ENCODE data around the gene SEZ6L2.

Gene SEZ6L2

DNA sequence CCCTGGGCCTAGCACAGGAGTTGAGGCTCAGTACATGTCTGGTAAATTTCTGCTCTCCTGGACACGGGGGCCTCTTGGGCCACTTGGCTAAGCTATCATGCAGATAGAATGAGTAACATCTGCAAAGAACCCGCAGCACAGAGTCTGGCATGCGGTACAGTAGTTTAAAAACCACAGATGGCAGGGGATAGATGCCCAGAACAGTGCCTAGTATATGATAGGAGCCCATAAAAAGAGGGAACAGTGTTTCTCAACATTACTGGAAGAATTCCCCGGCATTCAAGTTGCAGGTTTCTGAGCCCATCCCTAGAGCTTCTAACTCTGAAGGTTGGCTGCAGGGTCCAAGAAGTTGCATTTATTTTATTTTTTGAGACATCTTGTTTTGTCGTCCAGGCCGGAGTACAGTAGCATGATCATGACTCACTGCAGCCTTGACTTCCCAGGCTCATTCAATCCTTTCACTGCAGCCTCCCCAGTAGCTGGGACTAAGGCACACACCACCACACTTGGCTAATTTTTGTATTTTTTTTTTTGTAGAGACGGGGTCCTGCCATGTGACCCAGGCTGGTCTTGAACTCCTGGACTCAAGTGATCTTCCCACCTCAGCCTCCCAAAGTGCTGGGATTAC, 42.1 kb downstream of the SEZ6L2 start:
- Histone ChIP-seq H3K27ac (ENCODE audit: low read depth, low read length) (no peak overlapping the region), H3K4me3 (ENCODE audit: low read length) (no peak overlapping the region), H3K4me1 (ENCODE audit: control insufficient read depth, insufficient read depth, low read length) (peaks cover 2% of the 10 kb centered on the region), H3K36me3 (ENCODE audit: control insufficient read depth, insufficient read depth, low read length) (peaks cover 24% of the 10 kb centered on the region), H3K9ac (ENCODE audit: low read length) (no peak overlapping the region), H3K27me3 (ENCODE audit: control insufficient read depth, insufficient read depth, low read length) (no peaks in the 10 kb centered on the region)

DNA sequence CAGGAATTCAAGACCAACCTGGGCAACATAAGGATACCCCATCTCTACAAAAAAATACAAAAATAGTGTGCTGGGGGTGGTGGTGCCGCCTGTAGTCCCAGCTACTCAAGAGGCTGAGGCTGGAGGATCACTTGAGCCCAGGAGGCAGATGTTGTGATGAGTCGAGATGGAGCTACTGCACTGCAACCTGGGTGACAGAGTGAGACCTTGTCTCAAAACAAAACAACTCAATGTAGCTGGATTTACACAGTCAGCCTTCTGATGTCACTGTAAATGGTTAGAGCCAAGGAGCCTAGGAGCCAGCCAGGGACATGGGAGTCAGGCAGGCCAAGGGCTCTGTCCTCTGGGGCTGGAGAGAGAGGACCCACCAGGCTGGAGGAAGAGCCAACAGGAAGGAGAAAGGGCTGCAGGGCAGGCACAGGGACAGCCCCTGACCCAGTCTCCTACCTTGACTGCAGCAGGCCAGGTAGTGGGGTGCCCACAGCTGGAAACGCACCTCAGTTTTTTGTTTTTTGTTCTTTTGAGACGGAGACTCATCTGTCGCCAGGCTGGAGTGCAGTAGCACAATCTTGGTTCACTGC, 44.7 kb downstream of the SEZ6L2 start:
- H3K27ac ChIP-seq (ENCODE audit: low read depth, low read length) = no peak overlapping the region
- H3K4me3 ChIP-seq (ENCODE audit: low read length) = no peak overlapping the region
- H3K27me3 ChIP-seq (ENCODE audit: control insufficient read depth, insufficient read depth, low read length) = no peaks in the 10 kb centered on the region
- no peak overlapping the region for H3K9ac ChIP-seq (ENCODE audit: low read length)
- peaks cover 11% of the 10 kb centered on the region for H3K36me3 ChIP-seq (ENCODE audit: control insufficient read depth, insufficient read depth, low read length)
- no peaks in the 10 kb centered on the region for H3K4me1 ChIP-seq (ENCODE audit: control insufficient read depth, insufficient read depth, low read length)

DNA sequence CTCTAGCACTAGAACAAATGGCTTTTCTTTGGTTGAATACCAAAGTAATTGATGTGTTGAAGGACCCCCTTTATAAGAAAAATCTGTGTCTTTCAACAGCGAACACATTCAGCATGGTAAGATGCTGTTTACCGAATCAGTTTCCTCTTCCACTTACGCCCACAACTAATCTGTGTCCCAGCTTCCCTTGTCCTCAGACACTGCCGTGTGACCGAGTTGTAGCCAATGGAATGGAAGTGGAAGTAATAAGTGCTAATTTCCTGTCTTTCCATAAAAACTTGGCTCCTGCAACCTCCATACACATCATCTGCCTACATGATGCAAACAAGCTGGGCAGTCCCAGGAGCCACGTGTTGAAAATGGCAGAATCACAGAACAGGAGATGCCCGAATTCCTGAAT, 46.7 kb downstream of the SEZ6L2 start:
- Histone ChIP-seq H3K4me3 (ENCODE audit: low read length) (no peak overlapping the region), H3K9ac (ENCODE audit: low read length) (no peak overlapping the region), H3K4me1 (ENCODE audit: control insufficient read depth, insufficient read depth, low read length) (no peaks in the 10 kb centered on the region), H3K36me3 (ENCODE audit: control insufficient read depth, insufficient read depth, low read length) (peaks cover 3% of the 10 kb centered on the region), H3K27me3 (ENCODE audit: control insufficient read depth, insufficient read depth, low read length) (no peaks in the 10 kb centered on the region), H3K27ac (ENCODE audit: low read depth, low read length) (no peak overlapping the region)

DNA sequence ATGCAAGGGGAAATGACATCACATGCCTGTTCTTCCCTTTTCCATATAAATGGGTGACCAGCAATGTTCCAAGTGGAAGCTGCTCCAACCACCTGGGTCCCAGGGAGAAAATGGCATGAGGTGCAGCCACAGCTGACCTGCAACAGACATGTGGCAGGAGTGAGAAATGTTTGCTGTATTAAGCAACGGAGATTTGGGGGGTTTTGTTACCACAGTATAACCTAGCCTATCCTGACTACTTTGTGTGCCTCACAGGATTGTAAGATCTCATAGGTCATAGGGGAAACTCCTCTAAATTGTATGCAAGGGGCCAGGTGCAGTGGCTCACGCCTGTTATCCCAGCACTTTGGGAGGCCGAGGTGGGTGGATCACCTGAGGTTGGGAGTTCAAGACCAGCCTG, 48.4 kb downstream of the SEZ6L2 start:
- H3K36me3 ChIP-seq (ENCODE audit: control insufficient read depth, insufficient read depth, low read length) = peaks cover 15% of the 10 kb centered on the region
- H3K4me1 ChIP-seq (ENCODE audit: control insufficient read depth, insufficient read depth, low read length) = no peaks in the 10 kb centered on the region
- H3K27me3 ChIP-seq (ENCODE audit: control insufficient read depth, insufficient read depth, low read length) = no peaks in the 10 kb centered on the region
- H3K27ac ChIP-seq (ENCODE audit: low read depth, low read length) = no peak overlapping the region
- no peak overlapping the region for H3K9ac ChIP-seq (ENCODE audit: low read length)
- H3K4me3 ChIP-seq (ENCODE audit: low read length) = no peak overlapping the region

DNA sequence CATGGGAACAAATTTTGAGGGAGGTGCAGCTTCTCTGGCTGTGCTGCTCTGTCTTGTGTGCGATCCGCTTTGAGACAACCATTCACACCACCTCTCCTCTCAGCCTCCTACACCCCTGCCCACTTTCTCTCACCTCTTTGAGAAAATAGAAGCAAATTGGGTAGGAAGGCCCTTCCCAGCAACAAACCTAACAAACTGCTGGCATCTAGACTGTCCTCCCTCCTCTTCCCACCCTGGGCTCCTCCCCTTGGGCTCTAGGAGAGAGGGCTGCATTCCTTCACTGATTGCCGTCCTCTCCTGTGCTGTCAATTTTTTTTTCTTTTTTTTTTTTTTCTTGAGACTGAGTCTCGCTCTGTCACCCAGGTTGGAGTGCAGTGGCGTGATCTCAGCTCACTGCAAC, 49.8 kb downstream of the SEZ6L2 start:
- no peak overlapping the region for H3K27ac ChIP-seq (ENCODE audit: low read depth, low read length)
- no peaks in the 10 kb centered on the region for H3K27me3 ChIP-seq (ENCODE audit: control insufficient read depth, insufficient read depth, low read length)
- no peak overlapping the region for H3K9ac ChIP-seq (ENCODE audit: low read length)
- peaks cover 29% of the 10 kb centered on the region for H3K36me3 ChIP-seq (ENCODE audit: control insufficient read depth, insufficient read depth, low read length)
- no peaks in the 10 kb centered on the region for H3K4me1 ChIP-seq (ENCODE audit: control insufficient read depth, insufficient read depth, low read length)
- H3K4me3 ChIP-seq (ENCODE audit: low read length) = no peak overlapping the region

DNA sequence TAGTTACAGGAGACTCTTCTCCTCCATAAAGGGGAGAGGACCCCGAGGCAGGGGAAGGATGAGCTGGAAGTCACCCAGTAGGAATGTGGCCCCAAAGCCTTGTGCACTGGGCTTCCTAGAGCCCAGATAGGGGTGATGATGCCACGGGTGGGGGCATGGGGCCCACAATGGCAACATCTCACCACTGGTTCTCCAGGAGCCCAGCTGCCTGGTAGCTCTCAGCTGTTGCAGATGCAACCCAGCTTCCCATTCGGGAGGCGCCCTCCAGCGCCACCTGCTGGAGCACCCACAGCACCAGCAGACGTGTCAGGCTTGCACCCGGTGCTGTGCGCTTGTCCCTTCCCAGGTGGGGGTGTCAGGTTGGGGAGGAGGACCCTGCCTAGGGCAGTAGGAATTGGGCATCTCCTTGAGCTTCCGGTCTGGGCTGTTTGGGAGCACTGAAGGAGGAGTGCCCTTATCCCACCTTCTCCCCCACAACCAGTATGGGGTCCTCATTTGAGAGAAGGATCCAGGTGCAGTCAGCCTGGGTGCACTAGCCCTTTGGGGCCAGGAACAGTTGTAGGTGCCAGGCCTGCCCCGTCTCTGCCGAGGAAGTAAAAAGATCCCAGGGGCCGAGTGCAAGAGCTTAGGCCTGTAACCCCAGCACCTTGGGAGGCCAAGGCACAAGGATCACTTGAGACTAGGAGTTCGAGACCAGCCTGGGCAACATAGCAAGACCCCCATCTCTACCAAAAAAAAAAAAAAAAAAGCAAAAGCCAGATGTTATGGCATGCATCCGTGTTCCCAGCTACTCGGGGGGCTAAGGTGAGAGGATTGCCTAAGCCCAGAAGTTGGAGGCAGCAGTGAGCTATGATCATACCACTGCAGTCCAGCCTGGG, 50.7 kb downstream of the SEZ6L2 start:
- Histone ChIP-seq H3K27me3 (ENCODE audit: control insufficient read depth, insufficient read depth, low read length) (no peaks in the 10 kb centered on the region), H3K9ac (ENCODE audit: low read length) (no peak overlapping the region), H3K4me1 (ENCODE audit: control insufficient read depth, insufficient read depth, low read length) (no peaks in the 10 kb centered on the region), H3K4me3 (ENCODE audit: low read length) (no peak overlapping the region), H3K36me3 (ENCODE audit: control insufficient read depth, insufficient read depth, low read length) (peaks cover 33% of the 10 kb centered on the region), H3K27ac (ENCODE audit: low read depth, low read length) (peak overlapping the region; percentile 14)

DNA sequence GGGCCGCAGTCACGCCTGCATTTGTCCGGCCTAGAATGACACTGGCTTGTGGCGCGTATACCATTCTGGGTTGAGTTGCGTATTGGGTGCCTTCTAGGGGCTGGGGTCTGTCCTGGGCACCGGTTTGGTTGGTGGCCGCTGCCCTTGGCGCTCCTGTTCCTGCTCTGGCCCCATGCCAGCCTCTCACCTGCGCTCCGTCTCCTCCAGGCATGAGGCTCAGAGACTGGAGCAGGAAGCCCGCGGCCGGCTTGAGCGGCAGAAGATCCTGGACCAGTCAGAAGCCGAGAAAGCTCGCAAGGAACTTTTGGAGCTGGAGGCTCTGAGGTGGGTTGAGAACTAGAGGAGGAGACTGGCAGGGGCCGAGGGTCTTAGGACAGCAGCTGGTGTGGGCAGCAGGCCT, 53.7 kb downstream of the SEZ6L2 start:
- Histone ChIP-seq H3K27me3 (ENCODE audit: control insufficient read depth, insufficient read depth, low read length) (no peaks in the 10 kb centered on the region), H3K9ac (ENCODE audit: low read length) (no peak overlapping the region), H3K36me3 (ENCODE audit: control insufficient read depth, insufficient read depth, low read length) (peaks cover 43% of the 10 kb centered on the region), H3K27ac (ENCODE audit: low read depth, low read length) (no peak overlapping the region), H3K4me3 (ENCODE audit: low read length) (no peak overlapping the region), H3K4me1 (ENCODE audit: control insufficient read depth, insufficient read depth, low read length) (no peaks in the 10 kb centered on the region)

DNA sequence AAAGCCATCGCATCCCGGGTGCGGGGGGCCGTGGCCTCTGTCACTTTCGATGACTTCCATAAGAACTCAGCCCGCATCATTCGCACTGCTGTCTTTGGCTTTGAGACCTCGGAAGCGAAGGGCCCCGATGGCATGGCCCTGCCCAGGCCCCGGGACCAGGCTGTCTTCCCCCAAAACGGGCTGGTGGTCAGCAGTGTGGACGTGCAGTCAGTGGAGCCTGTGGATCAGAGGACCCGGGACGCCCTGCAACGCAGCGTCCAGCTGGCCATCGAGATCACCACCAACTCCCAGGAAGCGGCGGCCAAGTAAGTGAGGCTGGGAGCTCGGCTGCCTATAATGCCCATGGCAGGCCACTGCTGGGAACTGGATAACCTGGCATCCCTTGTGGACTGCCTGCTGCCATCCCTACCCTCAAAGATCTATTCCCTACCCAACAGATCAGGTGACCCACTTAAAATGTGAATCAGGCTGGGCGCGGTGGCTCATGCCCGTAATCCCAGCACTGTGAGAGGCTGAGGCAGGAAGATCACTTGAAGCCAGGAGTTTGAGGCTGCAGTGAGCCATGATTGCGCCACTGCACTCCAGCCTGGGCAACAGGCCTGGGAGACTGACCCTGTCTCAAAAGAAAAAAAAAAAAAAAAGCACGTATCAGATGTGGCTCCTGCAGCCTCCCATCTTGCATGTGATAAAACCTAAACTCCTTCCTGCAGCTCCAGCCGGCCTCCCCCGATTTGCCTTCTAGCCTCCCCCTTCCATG, 54.6 kb downstream of the SEZ6L2 start:
- Histone ChIP-seq H3K36me3 (ENCODE audit: control insufficient read depth, insufficient read depth, low read length) (peaks cover 50% of the 10 kb centered on the region), H3K27ac (ENCODE audit: low read depth, low read length) (peak overlapping the region; percentile 10), H3K27me3 (ENCODE audit: control insufficient read depth, insufficient read depth, low read length) (no peaks in the 10 kb centered on the region), H3K4me1 (ENCODE audit: control insufficient read depth, insufficient read depth, low read length) (no peaks in the 10 kb centered on the region), H3K4me3 (ENCODE audit: low read length) (no peak overlapping the region), H3K9ac (ENCODE audit: low read length) (no peak overlapping the region)

DNA sequence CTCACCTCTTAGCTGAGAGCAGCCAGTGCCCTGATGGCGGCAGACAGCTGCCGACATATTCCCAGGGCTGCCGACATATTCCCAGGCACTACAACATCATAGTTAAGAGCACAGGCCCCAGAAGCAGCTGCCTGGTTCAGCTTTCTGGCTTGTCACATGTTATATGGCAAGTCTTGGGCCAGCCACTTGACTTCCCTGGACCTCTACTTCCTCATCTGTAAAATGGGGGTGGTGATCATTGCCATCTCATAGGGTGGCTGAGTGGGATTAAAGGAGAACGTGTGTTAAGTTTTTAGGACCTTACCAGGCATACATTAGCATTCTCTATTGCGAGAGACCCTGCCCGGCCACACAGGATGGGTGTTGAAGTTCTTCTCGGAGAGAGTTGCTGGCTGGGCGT, 55.4 kb downstream of the SEZ6L2 start:
- H3K9ac ChIP-seq (ENCODE audit: low read length) = no peak overlapping the region
- H3K4me3 ChIP-seq (ENCODE audit: low read length) = no peak overlapping the region
- peaks cover 55% of the 10 kb centered on the region for H3K36me3 ChIP-seq (ENCODE audit: control insufficient read depth, insufficient read depth, low read length)
- no peak overlapping the region for H3K27ac ChIP-seq (ENCODE audit: low read depth, low read length)
- H3K27me3 ChIP-seq (ENCODE audit: control insufficient read depth, insufficient read depth, low read length) = no peaks in the 10 kb centered on the region
- no peaks in the 10 kb centered on the region for H3K4me1 ChIP-seq (ENCODE audit: control insufficient read depth, insufficient read depth, low read length)

DNA sequence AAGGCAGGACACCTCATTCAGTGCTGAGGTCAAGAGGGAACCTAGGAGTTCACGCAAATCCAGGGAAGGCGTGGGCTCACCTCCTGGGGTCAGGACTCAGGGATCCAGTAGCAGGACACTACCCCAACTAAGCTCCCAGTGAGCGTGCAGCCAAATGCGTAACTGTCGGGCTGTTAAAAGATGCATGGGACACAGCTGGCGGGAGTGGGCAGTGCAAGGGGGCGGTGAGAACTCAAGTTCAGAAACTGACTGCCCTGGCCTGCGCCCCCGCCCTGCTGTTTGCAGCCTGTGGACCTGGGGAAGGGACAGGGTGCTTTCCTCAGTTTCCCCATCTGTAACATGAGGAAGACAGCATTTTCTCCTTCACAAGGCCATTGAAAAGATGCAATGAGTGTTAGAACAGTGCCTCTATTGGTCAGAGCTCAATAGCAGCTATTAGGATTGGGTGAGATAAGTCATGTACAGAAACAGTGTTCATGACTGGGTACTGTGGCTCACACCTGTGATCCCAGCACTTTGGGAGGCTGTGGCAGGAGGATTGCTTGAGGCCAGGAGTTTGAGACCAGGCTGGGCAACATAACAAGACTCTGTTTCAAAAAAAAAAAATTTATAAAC, 56.5 kb downstream of the SEZ6L2 start:
- H3K9ac ChIP-seq (ENCODE audit: low read length) = no peak overlapping the region
- H3K4me3 ChIP-seq (ENCODE audit: low read length) = no peak overlapping the region
- H3K27ac ChIP-seq (ENCODE audit: low read depth, low read length) = no peak overlapping the region
- no peaks in the 10 kb centered on the region for H3K27me3 ChIP-seq (ENCODE audit: control insufficient read depth, insufficient read depth, low read length)
- H3K4me1 ChIP-seq (ENCODE audit: control insufficient read depth, insufficient read depth, low read length) = no peaks in the 10 kb centered on the region
- H3K36me3 ChIP-seq (ENCODE audit: control insufficient read depth, insufficient read depth, low read length) = peaks cover 59% of the 10 kb centered on the region

DNA sequence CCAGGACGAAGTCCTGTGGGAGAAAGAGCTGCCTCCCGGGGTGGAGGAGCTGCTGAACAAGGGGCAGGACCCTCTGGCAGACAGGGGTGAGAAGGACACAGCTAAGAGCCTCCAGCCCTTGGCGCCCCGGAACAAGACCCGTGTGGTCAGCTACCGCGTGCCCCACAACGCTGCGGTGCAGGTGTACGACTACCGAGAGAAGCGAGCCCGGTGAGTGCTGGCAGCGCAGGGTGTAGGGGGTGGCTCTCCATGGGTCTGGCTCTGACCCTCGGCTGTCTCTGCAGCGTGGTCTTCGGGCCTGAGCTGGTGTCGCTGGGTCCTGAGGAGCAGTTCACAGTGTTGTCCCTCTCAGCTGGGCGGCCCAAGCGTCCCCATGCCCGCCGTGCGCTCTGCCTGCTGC, 57.7 kb downstream of the SEZ6L2 start:
- no peak overlapping the region for H3K27ac ChIP-seq (ENCODE audit: low read depth, low read length)
- no peaks in the 10 kb centered on the region for H3K4me1 ChIP-seq (ENCODE audit: control insufficient read depth, insufficient read depth, low read length)
- no peaks in the 10 kb centered on the region for H3K27me3 ChIP-seq (ENCODE audit: control insufficient read depth, insufficient read depth, low read length)
- no peak overlapping the region for H3K9ac ChIP-seq (ENCODE audit: low read length)
- peaks cover 58% of the 10 kb centered on the region for H3K36me3 ChIP-seq (ENCODE audit: control insufficient read depth, insufficient read depth, low read length)
- H3K4me3 ChIP-seq (ENCODE audit: low read length) = no peak overlapping the region

DNA sequence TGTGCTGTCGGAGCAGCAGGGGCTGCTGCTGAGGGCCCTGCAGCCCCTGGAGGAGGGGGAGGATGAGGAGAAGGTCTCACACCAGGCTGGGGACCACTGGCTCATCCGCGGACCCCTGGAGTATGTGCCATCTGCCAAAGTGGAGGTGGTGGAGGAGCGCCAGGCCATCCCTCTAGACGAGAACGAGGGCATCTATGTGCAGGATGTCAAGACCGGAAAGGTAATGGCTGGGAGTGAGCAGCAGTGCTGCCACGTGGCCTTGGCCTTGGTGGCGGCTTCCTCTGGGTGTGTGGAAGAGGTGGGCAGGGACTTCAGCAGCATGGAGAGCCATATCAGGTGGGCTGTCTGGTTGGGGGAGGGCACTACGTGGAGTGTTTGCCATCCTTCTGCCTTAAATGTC, 59.1 kb downstream of the SEZ6L2 start:
- Histone ChIP-seq H3K9ac (ENCODE audit: low read length) (no peak overlapping the region), H3K36me3 (ENCODE audit: control insufficient read depth, insufficient read depth, low read length) (peaks cover 53% of the 10 kb centered on the region), H3K4me3 (ENCODE audit: low read length) (no peak overlapping the region), H3K27me3 (ENCODE audit: control insufficient read depth, insufficient read depth, low read length) (no peaks in the 10 kb centered on the region), H3K4me1 (ENCODE audit: control insufficient read depth, insufficient read depth, low read length) (no peaks in the 10 kb centered on the region), H3K27ac (ENCODE audit: low read depth, low read length) (no peak overlapping the region)

Data from rectal smooth muscle tissue (tissue), 1 donor.